K562 (cell line): Measurements from ENCODE around the gene OR14A2. TPM values are rescaled to one million over a fixed set of nuclear protein-coding genes. Genes with fewer than 3 reads are reported as not detected.

Experiments
- EP400 ChIP-seq: fragments of 450-650 bp; IDR thresholded peaks from 2 replicates; pipeline ENCODE4 v1.6.1; 2017; ENCODE audit warnings: antibody characterized with exemption, mild to moderate bottlenecking, moderate library complexity
- HCFC1 ChIP-seq: IDR thresholded peaks from 2 replicates; pipeline ENCODE4 v1.6.1; 2012; ENCODE audit warnings: low read depth, low read length, improper control_type of control experiment
- NR2C1 ChIP-seq, 2 experiments: fragments of 450-650 bp; IDR thresholded peaks; 2 replicates each; pipeline ENCODE4 v1.6.1; 2017; ENCODE audit warnings: mild to moderate bottlenecking in 2 of 2, antibody characterized with exemption in 1 of 2, inconsistent platforms in 1 of 2, missing compliant biosample characterization in 1 of 2, missing genetic modification characterization in 1 of 2
- RB1 ChIP-seq: fragments of 450-650 bp; IDR thresholded peaks from 2 replicates; pipeline ENCODE4 v1.6.1; 2017; ENCODE audit warnings: low read depth, mild to moderate bottlenecking
- RBBP5 ChIP-seq: fragments of 200-600 bp; sonication (generic); IDR thresholded peaks from 2 replicates; pipeline ENCODE4 v1.6.1; 2012; ENCODE audit warnings: borderline replicate concordance, mild to moderate bottlenecking, low read length, control low read depth, inconsistent platforms; ENCODE audit not compliant: insufficient read depth, poor library complexity, severe bottlenecking
- SMC3 ChIP-seq: conservative IDR thresholded peaks from 2 replicates; pipeline ENCODE4 v1.6.1; 2011; ENCODE audit warnings: low read depth, low read length, improper control_type of control experiment; ENCODE audit not compliant: insufficient read depth
- TFAP4 ChIP-seq: sonication (generic); formaldehyde crosslinking; IDR thresholded peaks from 2 replicates; pipeline ENCODE4 v1.8.0; 2022; ENCODE audit warnings: missing genetic modification reagents, mild to moderate bottlenecking, moderate library complexity, borderline replicate concordance
- ZBTB17 ChIP-seq: fragments of 450-650 bp; formaldehyde crosslinking; IDR thresholded peaks from 2 replicates; pipeline ENCODE4 v1.4.0; 2020; ENCODE audit warnings: mild to moderate bottlenecking
- polyA plus RNA-seq, 8 experiments: library from polyadenylated mRNA; depleted of rRNA in 4 of 8; stranded (reverse) in 5 of 8; unstranded in 3 of 8; fragments of >200 nt; fragmentation: Nextera tagmentation in 2 of 8; fragmentation: Illumina TruSeq in 1 of 8; extraction: Ambion mirVana in 2 of 8; extraction: Trizol in 1 of 8; gene quantifications; 2 replicates each; pipeline versions ENCODE4 v1.2.1 to v1.2.3, GENCODE V29; 2011 to 2014; ENCODE audit warnings: inconsistent platforms in 1 of 8, missing spikeins in 1 of 8
- total RNA-seq, 7 experiments: library from RNA; depleted of rRNA in 6 of 7; stranded (reverse); fragments of >200 nt in 6 of 7; fragmentation: Illumina TruSeq in 2 of 7; extraction: Trizol in 2 of 7; gene quantifications; 2 replicates each; pipeline versions ENCODE4 v1.2.1 to v1.2.3, GENCODE V29; 2011 to 2021; ENCODE audit warnings: low replicate concordance in 1 of 7
- TF ChIP-seq, protein P1 (sequence below): fragments of 450-650 bp; formaldehyde crosslinking; IDR thresholded peaks from 2 replicates; pipeline ENCODE4 v1.4.0; 2020; ENCODE audit warnings: mild to moderate bottlenecking, moderate library complexity
- TF ChIP-seq, protein P2 (sequence below): sonication (generic); formaldehyde crosslinking; IDR thresholded peaks from 2 replicates; pipeline ENCODE4 v1.8.0; 2022; ENCODE audit warnings: mild to moderate bottlenecking, missing genetic modification reagents, borderline replicate concordance

The OR14A2 gene
- total and polyA plus RNA-seq, 9 of the 15 experiments (the other 6 are each of a cell fraction or from before 2014, with no cell fraction given), result not detected

DNA sequence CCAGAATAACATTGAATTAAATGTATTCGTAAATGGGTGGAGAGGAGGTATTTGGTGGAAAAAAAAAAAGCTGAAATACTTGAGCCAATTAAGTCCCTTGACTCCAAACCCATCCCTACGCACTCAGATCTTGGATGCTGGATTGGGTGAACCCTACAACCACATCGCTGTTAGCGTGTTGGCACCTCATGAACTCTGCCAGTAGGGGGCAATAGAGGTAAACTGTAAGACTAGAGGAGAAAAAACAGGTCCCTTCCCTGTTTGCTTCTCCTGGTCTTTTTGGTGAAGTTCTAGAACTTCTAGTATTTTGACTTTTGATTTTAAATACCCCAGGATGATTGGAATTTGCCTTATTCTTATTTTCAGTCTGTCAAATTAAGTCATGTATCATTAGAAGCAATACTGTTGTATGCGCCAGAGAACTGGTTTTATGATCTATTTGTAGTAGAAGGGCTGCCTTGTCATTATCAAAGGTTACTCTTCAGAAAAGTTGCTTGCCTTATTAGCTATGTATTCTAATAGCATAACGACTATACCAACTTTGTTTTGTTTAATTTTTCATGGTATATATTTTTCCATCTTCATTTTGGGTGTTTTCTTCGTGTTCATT, 66.5 kb downstream of the OR14A2 start (continued):
- no peak for TF ChIP-seq ZBTB17
- 0 out of 2 replicates have a peak, but pooled peaks have one; percentile 60 for TF ChIP-seq SMC3
- no peak for TF ChIP-seq HCFC1
- TF ChIP-seq EP400, result no peak
- TF ChIP-seq RBBP5, result no peak
- TF ChIP-seq NR2C1 (IDR thresholded peaks at IDR 0.05), result no peak
- TF ChIP-seq NR2C1 (tag; IDR thresholded peaks at IDR 0.05), result no peak
- TF ChIP-seq, protein P1, sequence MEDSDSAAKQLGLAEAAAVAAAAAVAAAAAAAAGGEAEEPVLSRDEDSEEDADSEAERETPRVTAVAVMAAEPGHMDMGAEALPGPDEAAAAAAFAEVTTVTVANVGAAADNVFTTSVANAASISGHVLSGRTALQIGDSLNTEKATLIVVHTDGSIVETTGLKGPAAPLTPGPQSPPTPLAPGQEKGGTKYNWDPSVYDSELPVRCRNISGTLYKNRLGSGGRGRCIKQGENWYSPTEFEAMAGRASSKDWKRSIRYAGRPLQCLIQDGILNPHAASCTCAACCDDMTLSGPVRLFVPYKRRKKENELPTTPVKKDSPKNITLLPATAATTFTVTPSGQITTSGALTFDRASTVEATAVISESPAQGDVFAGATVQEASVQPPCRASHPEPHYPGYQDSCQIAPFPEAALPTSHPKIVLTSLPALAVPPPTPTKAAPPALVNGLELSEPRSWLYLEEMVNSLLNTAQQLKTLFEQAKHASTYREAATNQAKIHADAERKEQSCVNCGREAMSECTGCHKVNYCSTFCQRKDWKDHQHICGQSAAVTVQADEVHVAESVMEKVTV (CRISPR knock-in tag), result peak; percentile 52; the same call in 1 of the 2 replicates
- TF ChIP-seq, protein P2, sequence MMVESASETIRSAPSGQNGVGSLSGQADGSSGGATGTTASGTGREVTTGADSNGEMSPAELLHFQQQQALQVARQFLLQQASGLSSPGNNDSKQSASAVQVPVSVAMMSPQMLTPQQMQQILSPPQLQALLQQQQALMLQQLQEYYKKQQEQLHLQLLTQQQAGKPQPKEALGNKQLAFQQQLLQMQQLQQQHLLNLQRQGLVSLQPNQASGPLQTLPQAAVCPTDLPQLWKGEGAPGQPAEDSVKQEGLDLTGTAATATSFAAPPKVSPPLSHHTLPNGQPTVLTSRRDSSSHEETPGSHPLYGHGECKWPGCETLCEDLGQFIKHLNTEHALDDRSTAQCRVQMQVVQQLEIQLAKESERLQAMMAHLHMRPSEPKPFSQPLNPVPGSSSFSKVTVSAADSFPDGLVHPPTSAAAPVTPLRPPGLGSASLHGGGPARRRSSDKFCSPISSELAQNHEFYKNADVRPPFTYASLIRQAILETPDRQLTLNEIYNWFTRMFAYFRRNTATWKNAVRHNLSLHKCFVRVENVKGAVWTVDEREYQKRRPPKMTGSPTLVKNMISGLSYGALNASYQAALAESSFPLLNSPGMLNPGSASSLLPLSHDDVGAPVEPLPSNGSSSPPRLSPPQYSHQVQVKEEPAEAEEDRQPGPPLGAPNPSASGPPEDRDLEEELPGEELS (CRISPR knock-in tag), result no peak
- no peak for TF ChIP-seq TFAP4 (CRISPR knock-in tag)
- 0 out of 2 replicates have a peak, but pooled peaks have one; percentile 29 for TF ChIP-seq RB1
